ENCODE data around the gene MAP3K13. TPM values are rescaled to one million over a fixed set of nuclear protein-coding genes. Genes with fewer than 3 reads are reported as not detected.
A peak's percentile ranks its signal among the peaks of the same experiment; 100 is the strongest.
"Not testable (repeated sequence)": the region's sequence is repeated elsewhere in the genome, so short reads cannot be mapped to it uniquely, and the experiment has no call there.

Gene MAP3K13
- total RNA-seq, 2 donors from 2014 or later: 16.9 to 29.3 TPM

DNA sequence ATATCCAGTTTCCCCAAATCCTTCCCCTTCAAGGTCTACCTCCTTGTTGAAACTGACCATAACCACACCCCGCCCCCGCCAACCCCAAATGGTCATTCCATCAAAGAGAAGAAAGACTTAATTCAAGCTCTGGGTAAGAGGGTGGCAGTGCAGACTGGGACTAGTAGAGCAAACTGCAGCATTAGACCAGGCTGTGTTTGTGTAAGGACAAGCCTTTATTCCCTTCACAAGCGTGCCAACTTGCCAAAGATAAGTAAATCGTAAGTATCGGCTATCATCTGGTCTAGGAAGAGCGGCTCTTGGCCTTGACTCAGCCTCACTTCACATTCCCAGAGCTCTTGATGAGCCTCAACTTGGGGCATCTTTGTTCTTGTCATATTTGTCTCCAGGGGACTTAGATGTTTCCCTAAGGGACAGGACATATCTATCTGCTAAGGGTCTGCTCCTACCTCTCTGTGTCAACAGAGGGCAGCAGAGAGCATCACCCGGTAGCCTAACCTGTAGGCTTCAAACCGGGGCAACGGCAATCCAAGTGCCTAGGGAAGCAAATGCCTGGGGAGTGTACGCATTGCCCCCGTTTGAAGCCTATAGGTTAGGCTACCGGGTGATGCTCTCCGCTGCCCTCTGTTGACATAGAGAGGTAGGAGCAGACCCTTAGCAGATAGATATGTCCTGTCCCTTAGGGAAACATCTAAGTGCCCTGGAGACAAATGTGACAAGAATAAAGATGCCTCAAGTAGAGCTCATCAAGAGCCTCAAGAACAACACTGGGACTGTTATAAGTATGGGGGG lies 8.9 kb upstream of the MAP3K13 start:
- peak; percentile 100 for ATAC-seq (replicated peaks in 1 of 2)
- DNase-seq: peak; percentile 81
- no peaks in the 10 kb centered on the region for H3K36me3 Mint-ChIP-seq (ENCODE audit: insufficient read depth in 2 of 2)
- no peak overlapping the region for H3K4me3 Mint-ChIP-seq
- no peaks in the 10 kb centered on the region for H3K9me3 Mint-ChIP-seq
- no peak overlapping the region for H3K27ac Mint-ChIP-seq
- no peaks in the 10 kb centered on the region for H3K4me1 Mint-ChIP-seq (ENCODE audit: low read depth)
- H3K27me3 Mint-ChIP-seq (ENCODE audit: low read depth): peaks cover 48% of the 10 kb centered on the region

DNA sequence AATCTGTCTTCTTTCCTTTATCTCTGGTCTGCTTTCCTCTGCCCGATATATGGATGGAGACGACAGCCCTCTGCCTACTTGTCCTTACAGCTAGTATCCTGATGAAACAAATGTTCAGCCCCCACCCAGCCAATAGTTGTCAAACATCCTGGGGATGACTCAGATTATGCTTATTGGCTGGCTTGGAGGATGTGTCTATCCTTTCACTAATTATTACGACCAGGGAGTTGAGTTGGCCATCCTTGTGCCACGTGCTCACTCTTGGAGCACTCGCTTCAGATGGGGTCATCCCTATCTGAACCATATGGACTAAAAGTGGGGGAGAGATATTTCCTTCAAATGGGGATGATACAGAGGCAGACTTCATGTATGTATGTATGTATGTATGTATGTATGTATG lies 6.4 kb upstream of the MAP3K13 start:
- Mint-ChIP-seq H3K36me3 (ENCODE audit: insufficient read depth in 2 of 2) (no peaks in the 10 kb centered on the region), H3K27ac (no peak overlapping the region), H3K9me3 (no peaks in the 10 kb centered on the region), H3K27me3 (ENCODE audit: low read depth) (peaks cover 42% of the 10 kb centered on the region), H3K4me3 (no peak overlapping the region), H3K4me1 (ENCODE audit: low read depth) (no peaks in the 10 kb centered on the region)
- DNase-seq (no peak), ATAC-seq (replicated peaks in 1 of 2) (no peak)

GRCh38 chr3:185361920-185362319 lies 1.0 kb upstream of the MAP3K13 start:
- no peak for ATAC-seq (replicated peaks in 1 of 2)
- peaks cover 62% of the 10 kb centered on the region for H3K27me3 Mint-ChIP-seq (ENCODE audit: low read depth)

DNA sequence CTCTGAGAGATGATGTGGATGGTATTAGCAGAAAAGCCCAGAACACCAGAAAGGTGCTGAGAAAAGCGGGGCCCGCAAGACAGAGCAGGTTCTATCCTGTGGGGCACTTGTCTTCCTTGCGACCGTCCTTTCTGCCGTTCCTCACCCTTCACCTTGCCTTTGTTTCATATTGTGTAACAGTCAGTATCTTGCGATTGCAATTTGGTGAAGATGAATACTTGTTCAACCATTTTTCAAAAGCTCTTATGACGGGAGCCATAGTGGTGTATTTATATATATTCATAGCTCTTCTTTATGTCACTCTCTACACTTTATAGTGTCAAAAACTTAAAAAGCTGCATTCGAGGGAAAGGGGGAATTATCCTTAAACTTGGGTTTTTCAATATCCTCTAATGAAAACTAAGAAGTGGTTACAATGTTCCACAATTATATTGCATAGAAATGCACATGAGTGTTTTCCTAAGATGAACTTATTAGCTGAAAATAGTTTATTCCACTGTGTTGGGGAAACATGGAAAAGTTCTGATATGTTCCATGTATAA lies 797 bp downstream of the MAP3K13 start:
- DNase-seq (no peak), ATAC-seq (replicated peaks in 1 of 2) (peak; percentile 37 to 48)
- Mint-ChIP-seq H3K4me3 (peak overlapping the region; percentile 89 to 93), H3K27ac (no peak overlapping the region), H3K9me3 (no peaks in the 10 kb centered on the region), H3K4me1 (ENCODE audit: low read depth) (peaks cover 16% of the 10 kb centered on the region), H3K36me3 (ENCODE audit: insufficient read depth in 2 of 2) (no peaks in the 10 kb centered on the region), H3K27me3 (ENCODE audit: low read depth) (peaks cover 65% of the 10 kb centered on the region)

More at GRCh38 chr3:185361920-185362319, 1.0 kb upstream of the MAP3K13 start:
- no peaks in the 10 kb centered on the region for H3K9me3 Mint-ChIP-seq
- H3K4me3 Mint-ChIP-seq: no peak overlapping the region
- no peak for DNase-seq
- H3K27ac Mint-ChIP-seq: no peak overlapping the region
- H3K4me1 Mint-ChIP-seq (ENCODE audit: low read depth): peaks cover 16% of the 10 kb centered on the region
- no peaks in the 10 kb centered on the region for H3K36me3 Mint-ChIP-seq (ENCODE audit: insufficient read depth in 2 of 2)

- peaks cover 68% of the 10 kb centered on the region for H3K27me3 Mint-ChIP-seq (ENCODE audit: low read depth)
- H3K4me1 Mint-ChIP-seq (ENCODE audit: low read depth): peaks cover 16% of the 10 kb centered on the region
- no peak for DNase-seq
Measured at GRCh38 chr3:185365291-185366073, 2.5 kb downstream of the MAP3K13 start.

GRCh38 chr3:185366074-185366335 lies 3.1 kb downstream of the MAP3K13 start:
- no peaks in the 10 kb centered on the region for H3K36me3 Mint-ChIP-seq (ENCODE audit: insufficient read depth in 2 of 2)
- no peak overlapping the region for H3K4me3 Mint-ChIP-seq
- no peak for ATAC-seq (replicated peaks in 1 of 2)
- no peak for DNase-seq
- H3K9me3 Mint-ChIP-seq: no peaks in the 10 kb centered on the region
- peaks cover 16% of the 10 kb centered on the region for H3K4me1 Mint-ChIP-seq (ENCODE audit: low read depth)
- no peak overlapping the region for H3K27ac Mint-ChIP-seq
- peaks cover 68% of the 10 kb centered on the region for H3K27me3 Mint-ChIP-seq (ENCODE audit: low read depth)

More at GRCh38 chr3:185365291-185366073, 2.5 kb downstream of the MAP3K13 start:
- Mint-ChIP-seq H3K27ac (no peak overlapping the region), H3K9me3 (no peaks in the 10 kb centered on the region), H3K4me3 (no peak overlapping the region), H3K36me3 (ENCODE audit: insufficient read depth in 2 of 2) (no peaks in the 10 kb centered on the region)
- ATAC-seq (replicated peaks in 1 of 2): no peak

GRCh38 chr3:185366913-185367312 lies 4.0 kb downstream of the MAP3K13 start:
- Mint-ChIP-seq H3K9me3 (no peaks in the 10 kb centered on the region), H3K27me3 (ENCODE audit: low read depth) (peaks cover 64% of the 10 kb centered on the region), H3K27ac (no peak overlapping the region), H3K36me3 (ENCODE audit: insufficient read depth in 2 of 2) (no peaks in the 10 kb centered on the region), H3K4me3 (no peak overlapping the region), H3K4me1 (ENCODE audit: low read depth) (peaks cover 16% of the 10 kb centered on the region)
- ATAC-seq (replicated peaks in 1 of 2): no peak
- DNase-seq: no peak

GRCh38 chr3:185370349-185370748 lies 7.4 kb downstream of the MAP3K13 start:
- DNase-seq; H3K27ac Mint-ChIP-seq; H3K36me3 Mint-ChIP-seq (ENCODE audit: insufficient read depth in 2 of 2); ATAC-seq (replicated peaks in 1 of 2); H3K9me3 Mint-ChIP-seq; H3K4me3 Mint-ChIP-seq; H3K4me1 Mint-ChIP-seq (ENCODE audit: low read depth): not testable (repeated sequence)
- peaks cover 34% of the 10 kb centered on the region for H3K27me3 Mint-ChIP-seq (ENCODE audit: low read depth)

- Mint-ChIP-seq H3K27ac (no peak overlapping the region), H3K4me1 (ENCODE audit: low read depth) (no peaks in the 10 kb centered on the region), H3K9me3 (no peaks in the 10 kb centered on the region), H3K4me3 (no peak overlapping the region), H3K27me3 (ENCODE audit: low read depth) (peaks cover 22% of the 10 kb centered on the region), H3K36me3 (ENCODE audit: insufficient read depth in 2 of 2) (no peaks in the 10 kb centered on the region)
- ATAC-seq (replicated peaks in 1 of 2) (no peak), DNase-seq (no peak)
Measured at GRCh38 chr3:185371306-185372074, 8.6 kb downstream of the MAP3K13 start.

DNA sequence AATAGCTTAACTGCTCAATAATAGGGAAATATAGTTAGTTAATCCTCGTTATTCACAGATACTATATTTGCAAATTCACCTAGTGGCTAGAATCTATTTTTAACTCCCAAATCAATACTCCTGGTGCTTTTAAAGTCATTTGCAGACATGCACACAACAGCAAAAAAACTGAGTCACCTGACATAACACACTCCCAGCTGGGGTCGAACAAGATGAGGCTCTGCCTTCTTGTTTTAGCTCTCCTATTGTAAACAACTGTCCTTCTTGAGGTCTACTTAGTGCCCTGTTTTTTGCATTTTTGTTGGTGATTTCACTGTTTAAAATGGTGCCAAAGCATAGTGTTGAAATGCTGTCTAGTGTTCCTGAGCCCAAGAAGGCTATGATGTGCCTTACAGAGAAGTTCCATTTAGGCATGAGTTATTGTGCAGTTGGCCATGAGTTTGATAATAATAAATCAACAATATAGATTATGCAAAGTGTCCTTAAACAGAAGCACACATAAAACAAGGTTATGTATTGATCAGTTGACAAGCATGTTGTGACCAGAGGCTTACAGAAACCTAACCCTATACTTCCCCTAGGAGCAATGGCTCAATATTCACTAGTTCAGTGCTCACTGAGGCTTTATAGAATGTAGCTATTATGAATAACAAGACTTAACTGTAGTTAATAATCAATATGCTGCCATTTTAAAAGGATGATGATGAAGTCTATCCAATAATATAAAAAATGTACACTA lies 18.6 kb downstream of the MAP3K13 start:
- Mint-ChIP-seq H3K27me3 (ENCODE audit: low read depth) (peaks cover 11% of the 10 kb centered on the region), H3K4me1 (ENCODE audit: low read depth) (no peaks in the 10 kb centered on the region), H3K9me3 (peaks cover 4% of the 10 kb centered on the region in 2 donors), H3K36me3 (ENCODE audit: insufficient read depth in 2 of 2) (no peaks in the 10 kb centered on the region), H3K4me3 (no peak overlapping the region), H3K27ac (no peak overlapping the region)
- DNase-seq (no peak), ATAC-seq (replicated peaks in 1 of 2) (no peak)

- H3K27ac Mint-ChIP-seq: no peak overlapping the region
- peaks cover 11% of the 10 kb centered on the region for H3K27me3 Mint-ChIP-seq (ENCODE audit: low read depth)
- no peaks in the 10 kb centered on the region for H3K4me1 Mint-ChIP-seq (ENCODE audit: low read depth)
- peaks cover 4% of the 10 kb centered on the region in 2 donors for H3K9me3 Mint-ChIP-seq
- ATAC-seq (replicated peaks in 1 of 2): no peak
- no peaks in the 10 kb centered on the region for H3K36me3 Mint-ChIP-seq (ENCODE audit: insufficient read depth in 2 of 2)
- H3K4me3 Mint-ChIP-seq: no peak overlapping the region
- DNase-seq: no peak
Measured at GRCh38 chr3:185382154-185382553, 19.2 kb downstream of the MAP3K13 start.

DNA sequence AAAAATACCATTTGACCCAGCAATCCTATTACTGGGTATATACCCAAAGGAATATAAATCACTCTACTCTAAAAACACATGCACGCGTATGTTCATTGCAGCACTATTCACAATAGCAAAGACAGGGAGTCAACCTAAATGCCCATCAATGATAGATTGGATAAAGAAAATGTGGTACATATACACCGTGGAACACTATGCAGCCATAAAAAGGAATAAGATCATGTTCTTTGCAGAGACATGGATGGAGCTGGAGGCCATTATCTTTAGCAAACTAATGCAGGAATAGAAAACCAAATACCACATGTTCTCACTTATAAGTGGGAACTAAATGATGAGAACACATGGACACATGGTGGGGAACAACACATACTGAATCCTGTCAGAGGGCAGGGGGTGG lies 23.6 kb downstream of the MAP3K13 start:
- not testable (repeated sequence) for H3K4me3 Mint-ChIP-seq; ATAC-seq (replicated peaks in 1 of 2); H3K9me3 Mint-ChIP-seq; DNase-seq; H3K27me3 Mint-ChIP-seq (ENCODE audit: low read depth); H3K36me3 Mint-ChIP-seq (ENCODE audit: insufficient read depth in 2 of 2); H3K4me1 Mint-ChIP-seq (ENCODE audit: low read depth); H3K27ac Mint-ChIP-seq
